DND-41 (cell line): Measurements from ENCODE around the gene ACBD4.

ENCODE experiments used
- CTCF ChIP-seq: IDR thresholded peaks from 2 replicates; pipeline ENCODE4 v1.5.1; 2012; ENCODE audit warnings: borderline replicate concordance, low read length, moderate library complexity, mild to moderate bottlenecking; ENCODE audit not compliant: poor library complexity, severe bottlenecking; ENCODE audit errors: extremely low read depth
- EZH2 ChIP-seq: IDR thresholded peaks from 3 replicates; pipeline ENCODE4 v1.6.1; 2012; ENCODE audit warnings: borderline replicate concordance, low read depth, mild to moderate bottlenecking, moderate library complexity, low read length, inconsistent platforms; ENCODE audit not compliant: severe bottlenecking

GRCh38 chr17:45150911-45151809, 15.7 kb downstream of the ACBD4 start:
- TF ChIP-seq CTCF, result no peak
- TF ChIP-seq EZH2, result no peak
